NCI-H1694 (cell line): Measurements from ENCODE around the gene ATF3.

Experiments
- DNase-seq: peaks from one replicate; lab custom pipeline; 2025; lab: John Stamatoyannopoulos, UW

ATF3 gene

GRCh38 chr1:212608392-212608958 is at the start of gene ATF3:
Gene ATF3 (plus strand): TSS chr1:212608761. CDS start chr1:212615022, 6,261 bp downstream.
- DNase-seq: peak; percentile 66

GRCh38 chr1:212559929-212560328 is 48.6 kb upstream of the ATF3 start:
- no peak for DNase-seq

- no peak for DNase-seq
These were observed 47.6 kb upstream of the ATF3 start for GRCh38 chr1:212560933-212561460.

- DNase-seq: no peak
These were observed 47.0 kb upstream of the ATF3 start for GRCh38 chr1:212561501-212561931.

GRCh38 chr1:212562771-212563170 is 45.8 kb upstream of the ATF3 start:
- DNase-seq: no peak

GRCh38 chr1:212565079-212565478 is 43.5 kb upstream of the ATF3 start:
- DNase-seq: no peak

GRCh38 chr1:212565571-212566305 is 42.8 kb upstream of the ATF3 start:
- DNase-seq: no peak

GRCh38 chr1:212566522-212567479 is 41.8 kb upstream of the ATF3 start:
- no peak for DNase-seq

- DNase-seq: no peak
These were observed 40.9 kb upstream of the ATF3 start for GRCh38 chr1:212567638-212568037.

GRCh38 chr1:212568978-212569537 is 39.5 kb upstream of the ATF3 start:
- no peak for DNase-seq

GRCh38 chr1:212574732-212575131 is 33.8 kb upstream of the ATF3 start:
- DNase-seq: no peak

- no peak for DNase-seq
These were observed 33.2 kb upstream of the ATF3 start for GRCh38 chr1:212575333-212575732.

- no peak for DNase-seq
These were observed 30.5 kb upstream of the ATF3 start for GRCh38 chr1:212578041-212578440.

GRCh38 chr1:212581034-212581433 is 27.5 kb upstream of the ATF3 start:
- DNase-seq: no peak

- no peak for DNase-seq
These were observed 26.3 kb upstream of the ATF3 start for GRCh38 chr1:212582291-212582690.

- DNase-seq: no peak
These were observed 25.5 kb upstream of the ATF3 start for GRCh38 chr1:212582808-212583615.

GRCh38 chr1:212583643-212584042 is 24.9 kb upstream of the ATF3 start:
- no peak for DNase-seq

GRCh38 chr1:212584092-212584886 is 24.3 kb upstream of the ATF3 start:
- DNase-seq: no peak

- DNase-seq: no peak
These were observed 23.4 kb upstream of the ATF3 start for GRCh38 chr1:212585210-212585609.
